Stimulated activated CD8-positive, alpha-beta memory T cell treated with anti-CD3 and anti-CD28 coated beads, Interleukin-7, amount 100 ng/mL, for 1 hour (primary cell): ENCODE measurements around the gene KRT9.
A peak's percentile ranks its signal among the peaks of the same experiment; 100 is the strongest.
"Not testable (repeated sequence)": the region's sequence is repeated elsewhere in the genome, so short reads cannot be mapped to it uniquely, and the experiment has no call there.

ENCODE experiments used
- DNase-seq, 2 donors: peaks; one replicate each; pipeline ENCODE4 v3.0.0-alpha.2; 2020; ENCODE audit warnings: low read depth in 2 of 2

Gene KRT9

GRCh38 chr17:41579484-41580243 is 7.8 kb upstream of the KRT9 start:
- DNase-seq, result peak in 1 of 2 donors; percentile 15

- no peak for DNase-seq
Observed at GRCh38 chr17:41578971-41579370, 7.1 kb upstream of the KRT9 start.

GRCh38 chr17:41578538-41578937 is 6.7 kb upstream of the KRT9 start:
- no peak for DNase-seq

- DNase-seq, result not testable (repeated sequence)
Observed at GRCh38 chr17:41576740-41577139, 4.9 kb upstream of the KRT9 start.

- DNase-seq, result no peak
Observed at GRCh38 chr17:41575336-41575735, 3.5 kb upstream of the KRT9 start.

- no peak for DNase-seq
Observed at GRCh38 chr17:41567317-41567716, 4.5 kb downstream of the KRT9 start.

DNA sequence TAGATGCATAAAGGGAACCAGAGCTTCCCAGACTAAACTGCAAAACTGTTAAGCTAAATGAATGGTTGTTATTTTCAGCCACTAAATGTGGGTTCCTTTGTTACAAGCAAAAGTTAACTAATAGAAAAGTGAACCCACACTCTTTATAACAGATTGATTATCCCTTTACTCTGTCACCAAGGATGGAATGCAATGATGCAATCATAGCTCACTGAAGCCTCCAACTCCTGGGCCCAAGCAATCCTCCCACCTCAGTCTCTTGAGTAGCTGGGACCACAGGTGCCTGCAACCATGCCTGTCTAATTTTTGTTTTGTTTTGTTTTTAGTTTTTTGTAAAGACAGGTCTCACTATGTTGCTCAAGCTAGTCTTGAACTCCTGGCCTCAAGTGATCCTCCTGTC is 6.5 kb downstream of the KRT9 start:
- no peak for DNase-seq

DNA sequence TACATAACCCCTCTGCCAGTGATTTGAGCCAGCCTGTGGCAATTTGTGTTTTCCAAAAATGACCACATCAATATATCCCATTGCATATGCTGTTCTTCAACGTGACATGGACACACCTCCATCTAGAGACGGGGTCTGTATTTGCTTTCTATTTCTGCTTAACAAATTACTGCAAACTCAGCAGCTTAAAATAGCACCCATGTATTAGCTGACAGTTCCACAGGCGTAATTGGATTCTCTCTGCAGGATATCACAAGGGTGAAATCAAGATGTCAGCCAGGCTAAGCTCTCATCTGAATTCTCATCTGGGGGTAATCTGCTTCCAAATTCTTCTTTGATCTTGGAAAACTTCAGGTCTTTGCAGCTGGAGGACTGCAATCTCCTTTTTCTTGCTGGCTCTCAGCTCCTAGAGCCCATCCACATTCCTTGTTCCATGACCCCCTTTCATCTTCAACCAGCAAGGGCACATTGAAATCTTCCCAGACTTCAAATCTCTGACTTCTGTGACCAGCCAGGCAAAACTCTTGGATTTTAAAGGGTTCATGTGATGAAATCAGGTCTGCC is 8.2 kb downstream of the KRT9 start:
- no peak for DNase-seq

GRCh38 chr17:41561554-41561953 is 10.3 kb downstream of the KRT9 start:
- DNase-seq, result no peak

GRCh38 chr17:41559548-41559947 is 12.3 kb downstream of the KRT9 start:
- DNase-seq, result no peak

DNA sequence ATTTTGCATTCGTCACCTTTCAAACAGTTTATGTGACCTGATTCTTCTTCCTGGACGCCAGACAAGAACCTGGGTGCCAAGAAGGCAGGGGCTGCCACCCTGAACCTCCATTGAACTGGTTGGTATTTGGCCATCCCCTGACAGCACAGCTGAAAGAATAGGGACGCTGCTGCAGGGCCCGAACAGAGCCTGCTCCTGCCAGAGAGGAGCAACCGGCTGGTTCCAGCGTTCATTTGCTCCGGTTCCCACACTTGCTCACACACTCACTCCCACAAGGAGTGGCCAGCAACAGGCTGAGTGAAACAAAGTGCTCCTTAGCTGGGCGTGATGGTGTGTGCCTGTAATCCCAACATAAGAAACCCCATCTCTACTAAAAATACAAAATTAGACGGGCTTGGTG is 14.9 kb downstream of the KRT9 start:
- DNase-seq, result no peak

GRCh38 chr17:41556306-41556705 is 15.6 kb downstream of the KRT9 start:
- DNase-seq, result no peak

DNA sequence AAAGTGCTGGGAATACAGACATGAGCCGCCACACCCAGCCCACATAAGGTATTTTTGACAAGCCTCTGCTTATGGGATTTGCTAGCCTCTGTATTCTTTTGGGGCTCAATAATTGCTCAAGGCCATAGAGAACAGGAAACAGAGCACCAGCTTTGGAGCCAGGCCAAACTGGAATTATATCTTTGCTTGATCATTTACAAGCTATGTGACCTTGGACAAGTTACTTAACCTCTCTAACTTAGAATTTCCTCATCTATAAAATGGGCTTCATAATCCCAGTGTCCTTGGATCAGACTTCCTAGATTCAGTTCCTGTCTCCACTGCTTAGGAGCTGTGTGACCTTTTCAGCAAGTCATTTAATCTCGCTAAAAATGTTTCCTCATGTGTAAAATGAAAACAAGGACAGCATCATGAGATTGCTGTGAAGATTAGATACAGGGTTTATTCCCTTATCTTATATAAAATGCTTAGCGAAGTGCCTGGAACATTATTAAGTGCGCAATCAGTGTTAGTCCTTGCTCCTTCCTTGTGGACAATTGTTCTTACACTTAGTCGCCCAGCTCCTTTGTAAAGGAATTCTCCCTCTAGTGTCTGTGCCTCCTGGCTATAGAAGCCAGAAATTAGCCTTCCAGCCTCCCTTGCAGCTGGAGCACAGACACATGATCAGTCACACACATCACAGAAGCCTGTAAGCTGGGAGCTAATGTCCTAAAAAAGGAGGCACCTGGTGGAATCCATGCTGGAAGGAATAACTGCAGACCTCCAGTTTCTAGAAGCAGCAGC is 16.6 kb downstream of the KRT9 start:
- no peak for DNase-seq

DNA sequence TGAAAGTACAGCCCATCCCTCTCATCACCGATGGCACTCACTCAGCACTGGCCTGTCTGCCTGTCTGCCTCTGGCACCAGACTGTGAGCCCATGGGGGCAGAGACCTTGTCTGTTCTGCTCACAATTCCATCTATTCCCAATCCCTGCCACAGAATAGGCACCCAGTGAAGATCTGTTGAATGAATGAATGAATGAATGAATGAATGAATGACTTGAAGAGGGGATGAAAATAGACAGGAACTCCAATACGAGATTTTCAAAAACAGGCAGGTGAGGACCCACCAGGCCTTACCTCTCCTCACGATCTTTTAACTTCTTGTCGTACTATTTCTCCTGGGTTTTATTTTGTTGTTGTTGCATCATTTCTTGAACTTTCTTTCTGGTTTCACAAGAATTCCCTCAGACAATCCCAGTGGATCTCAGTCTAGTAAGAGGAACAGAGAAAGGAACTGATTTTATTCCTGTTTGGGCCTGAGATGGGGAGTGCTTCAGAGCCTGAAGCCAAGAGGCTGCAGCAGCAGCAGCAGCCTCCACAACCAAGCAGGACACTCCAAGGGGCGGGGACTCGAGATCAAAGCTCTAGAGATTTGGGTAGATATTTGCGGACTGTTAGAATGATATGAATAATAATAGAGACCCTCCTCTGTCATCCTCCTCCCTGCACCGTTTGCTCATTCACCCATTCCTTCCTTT is 17.7 kb downstream of the KRT9 start:
- DNase-seq, result no peak

GRCh38 chr17:41553176-41553575 is 18.7 kb downstream of the KRT9 start:
- no peak for DNase-seq

- no peak for DNase-seq
Observed at GRCh38 chr17:41552455-41552854, 19.4 kb downstream of the KRT9 start.

DNA sequence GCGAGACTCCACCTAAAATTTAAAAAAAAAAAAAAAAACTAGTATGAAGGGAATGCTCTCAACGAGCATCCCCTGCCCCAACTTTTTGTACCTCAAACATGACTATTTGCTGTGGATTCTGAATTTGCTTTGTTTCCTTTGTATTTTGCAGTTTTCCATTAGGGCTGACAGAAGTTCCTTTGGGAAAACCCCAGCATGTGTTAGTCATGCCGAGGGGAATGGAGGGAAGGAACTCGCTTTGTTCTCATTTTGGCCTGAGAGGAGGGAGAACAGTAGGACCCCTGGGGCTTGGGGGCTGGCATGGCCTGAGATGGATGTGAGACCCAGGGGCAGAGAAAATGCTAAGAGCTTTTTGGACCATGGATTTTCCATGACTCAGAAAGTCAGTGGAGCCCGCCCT is 20.5 kb downstream of the KRT9 start:
- no peak for DNase-seq

GRCh38 chr17:41549596-41550039 is 22.2 kb downstream of the KRT9 start:
- no peak for DNase-seq

DNA sequence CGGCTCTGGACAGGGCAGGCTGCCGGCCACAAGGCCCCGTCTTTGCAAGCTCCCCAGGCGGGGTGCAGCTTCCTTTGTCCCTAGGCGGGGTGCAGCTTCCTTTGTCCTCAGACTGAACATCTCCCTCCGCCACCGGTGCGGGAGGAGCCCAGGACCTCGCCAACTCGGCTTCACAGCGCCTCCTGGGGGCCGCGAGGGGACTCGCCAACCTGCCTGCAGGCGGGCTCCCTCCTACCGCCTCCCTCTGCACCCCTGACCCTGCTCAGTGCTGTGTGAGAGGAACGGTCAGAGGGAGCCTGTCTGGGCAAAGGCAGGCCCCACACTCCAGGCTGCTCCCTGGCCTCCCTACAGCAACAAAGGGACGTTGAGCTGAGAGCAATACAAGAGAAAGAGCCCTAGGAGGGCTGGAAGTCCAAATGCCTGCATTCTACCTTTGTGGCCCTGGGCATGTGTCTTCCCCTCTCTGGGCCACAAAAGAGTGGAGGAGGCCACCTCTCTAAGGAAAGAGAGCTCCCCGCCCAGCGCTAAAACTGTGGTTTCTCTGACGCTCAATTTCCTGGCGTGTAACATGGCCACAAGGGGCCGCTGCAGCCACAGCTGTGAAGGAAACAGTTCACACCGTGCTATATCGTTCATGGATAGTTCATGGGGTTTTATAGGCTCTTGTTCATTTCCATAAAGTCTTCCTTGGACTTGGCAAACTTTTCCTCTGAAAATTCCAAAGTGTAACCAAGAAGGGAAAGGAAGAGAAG is 22.8 kb downstream of the KRT9 start:
- peak; percentile 51 to 76 for DNase-seq

DNA sequence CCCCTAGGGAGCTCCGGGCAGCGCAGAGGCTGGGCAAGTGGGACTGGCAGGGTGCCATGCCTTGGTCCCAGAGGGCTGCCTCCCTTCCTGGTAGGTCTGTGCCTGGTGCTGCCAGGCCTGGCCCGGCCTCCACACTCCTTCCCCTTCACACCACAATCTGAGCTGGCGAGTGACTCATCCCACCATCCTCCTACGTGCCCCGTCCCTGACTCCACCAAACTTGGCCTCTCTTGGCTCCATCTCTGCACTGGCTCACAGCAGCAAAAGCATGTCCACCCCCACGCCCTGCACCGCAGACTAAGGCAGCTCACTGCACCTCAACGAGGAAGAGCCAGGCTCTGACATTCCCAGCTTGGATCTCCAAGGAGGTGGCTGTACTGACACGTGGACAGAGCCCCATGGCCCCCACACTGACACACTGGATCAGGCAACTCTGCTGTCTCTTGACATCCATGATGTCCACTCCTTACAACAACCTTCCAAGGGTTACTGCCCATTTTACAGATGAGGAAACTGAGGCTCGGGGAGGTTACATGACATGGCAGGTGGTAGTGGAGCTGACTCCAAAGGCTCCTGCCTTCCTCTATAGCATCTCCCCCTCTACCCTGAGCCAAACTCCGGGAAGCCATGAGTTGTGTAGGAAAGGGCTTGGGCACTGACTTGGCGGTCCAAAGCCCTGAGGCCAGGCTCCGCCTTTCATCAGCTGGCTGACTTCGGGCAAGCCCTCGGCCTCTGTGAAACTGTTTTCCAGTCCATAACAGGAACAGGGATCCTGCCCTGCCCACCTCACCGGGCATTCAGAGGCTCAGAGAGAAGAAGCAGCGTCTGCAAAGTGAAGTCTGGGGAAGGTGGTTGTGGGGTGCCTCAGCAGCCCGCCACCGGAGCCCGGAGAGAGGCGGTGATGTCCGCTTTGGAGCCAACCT is 23.7 kb downstream of the KRT9 start:
- DNase-seq, result no peak
